Ovary (tissue), 3 donors: Measurements from ENCODE around the gene SLC9A3.

Experiments used
- EP300 ChIP-seq: sonication (generic); formaldehyde crosslinking; IDR thresholded peaks from one replicate; pipeline ENCODE4 v1.6.1; 2017; ENCODE audit warnings: antibody characterized with exemption
- POLR2A ChIP-seq: fragments of 450-650 bp; IDR thresholded peaks from one replicate; pipeline ENCODE4 v1.6.1; 2017; ENCODE audit warnings: antibody characterized with exemption, mild to moderate bottlenecking, moderate library complexity
- TF ChIP-seq, protein P1 (sequence below), 3 donors: fragments of 450-650 bp in 2 of 3; fragments of 200-600 bp in 1 of 3; IDR thresholded peaks; one replicate each; pipeline versions ENCODE4 v1.5.1 to v1.8.0; 2016 to 2022; ENCODE audit warnings: antibody characterized with exemption in 3 of 3, mild to moderate bottlenecking in 1 of 3
- donor health status: DM: no; HTN: no; CAD: no.

DNA sequence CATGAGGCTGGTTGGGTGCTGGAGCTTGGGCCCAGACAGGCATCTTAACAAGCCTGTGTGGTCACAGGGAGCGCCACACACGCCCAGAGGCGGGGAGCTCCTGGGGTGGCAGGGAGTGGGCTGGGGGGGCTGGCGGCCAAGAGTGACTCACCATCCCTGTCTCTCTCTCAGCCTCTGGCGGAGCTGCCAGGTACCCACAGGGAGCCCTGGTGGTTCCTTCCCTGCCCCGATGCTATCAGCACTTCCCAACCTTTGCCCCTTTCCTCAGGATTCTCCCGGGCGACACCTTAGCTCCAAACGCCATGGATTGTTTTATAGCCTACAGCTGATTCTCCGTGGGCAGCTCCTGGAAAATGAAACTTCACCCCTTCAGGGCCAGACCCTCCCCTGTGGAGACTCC, 5.5 kb downstream of the SLC9A3 start:
- TF ChIP-seq, protein P1, sequence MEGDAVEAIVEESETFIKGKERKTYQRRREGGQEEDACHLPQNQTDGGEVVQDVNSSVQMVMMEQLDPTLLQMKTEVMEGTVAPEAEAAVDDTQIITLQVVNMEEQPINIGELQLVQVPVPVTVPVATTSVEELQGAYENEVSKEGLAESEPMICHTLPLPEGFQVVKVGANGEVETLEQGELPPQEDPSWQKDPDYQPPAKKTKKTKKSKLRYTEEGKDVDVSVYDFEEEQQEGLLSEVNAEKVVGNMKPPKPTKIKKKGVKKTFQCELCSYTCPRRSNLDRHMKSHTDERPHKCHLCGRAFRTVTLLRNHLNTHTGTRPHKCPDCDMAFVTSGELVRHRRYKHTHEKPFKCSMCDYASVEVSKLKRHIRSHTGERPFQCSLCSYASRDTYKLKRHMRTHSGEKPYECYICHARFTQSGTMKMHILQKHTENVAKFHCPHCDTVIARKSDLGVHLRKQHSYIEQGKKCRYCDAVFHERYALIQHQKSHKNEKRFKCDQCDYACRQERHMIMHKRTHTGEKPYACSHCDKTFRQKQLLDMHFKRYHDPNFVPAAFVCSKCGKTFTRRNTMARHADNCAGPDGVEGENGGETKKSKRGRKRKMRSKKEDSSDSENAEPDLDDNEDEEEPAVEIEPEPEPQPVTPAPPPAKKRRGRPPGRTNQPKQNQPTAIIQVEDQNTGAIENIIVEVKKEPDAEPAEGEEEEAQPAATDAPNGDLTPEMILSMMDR (IDR thresholded peaks at IDR 0.05), result no peak
- TF ChIP-seq POLR2A (no peak), EP300 (no peak)
